IPS-18c (cell line): ENCODE measurements around the gene TBCC.
"Not testable (repeated sequence)": the region's sequence is repeated elsewhere in the genome, so short reads cannot be mapped to it uniquely, and the experiment has no call there.

ENCODE experiments used
- H3K4me3 ChIP-seq: 2 replicates; pipeline ENCODE4 v1.7.0; 2013; ENCODE audit warnings: low read depth, mild to moderate bottlenecking, low read length, moderate library complexity; ENCODE audit not compliant: insufficient read depth
- H3K9me3 ChIP-seq: one replicate; pipeline ENCODE4 v1.6.1; 2013; ENCODE audit warnings: mild to moderate bottlenecking, low read length, moderate library complexity; ENCODE audit not compliant: control insufficient read depth, insufficient read depth

The TBCC gene

DNA sequence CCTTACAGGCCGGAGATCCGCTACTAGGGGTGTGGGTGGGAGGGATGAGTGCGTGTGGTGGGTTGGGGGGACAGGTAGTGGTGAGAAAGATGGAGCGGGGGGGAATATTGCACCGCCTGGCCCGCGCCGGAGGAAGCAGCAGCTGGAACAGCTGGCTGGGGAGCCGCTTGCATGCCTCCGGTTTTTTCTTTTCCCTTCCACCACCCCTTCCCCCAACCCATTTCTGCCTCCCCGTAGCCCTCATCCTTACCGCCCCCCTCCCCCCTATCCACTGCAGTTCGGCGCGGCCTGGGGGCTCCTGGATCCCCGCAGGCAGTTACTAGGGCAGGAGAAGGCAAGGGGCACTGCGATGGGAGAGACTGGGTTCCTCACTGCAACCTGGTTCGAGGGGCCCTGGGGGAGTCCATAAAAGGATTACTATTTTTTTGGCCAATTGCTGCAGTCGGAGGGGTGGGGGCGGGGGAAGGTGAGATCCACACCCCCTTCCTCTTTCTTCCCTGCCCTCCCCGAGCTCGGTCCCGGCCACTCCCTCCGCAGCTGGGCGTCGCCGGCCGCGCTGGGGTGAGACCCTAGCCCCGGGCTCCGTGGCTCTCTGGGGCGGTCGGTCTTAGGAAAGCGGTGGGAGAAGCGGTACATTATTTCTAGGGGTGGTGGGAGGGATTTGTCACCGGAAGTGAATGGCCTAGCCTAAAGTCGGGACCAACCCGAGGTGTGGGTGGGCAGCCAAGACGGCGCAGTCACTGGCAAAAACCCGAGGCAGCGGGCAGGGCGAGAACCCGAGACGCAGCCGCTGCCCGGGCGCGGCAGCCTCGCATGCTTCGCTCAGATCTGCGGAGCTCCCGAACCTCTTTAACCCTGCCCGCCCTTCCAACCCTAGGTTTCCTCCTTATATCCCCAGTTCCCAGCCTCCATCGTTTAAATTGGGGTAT lies 824 bp upstream of the TBCC start:
- no peaks in the 10 kb centered on the region for H3K9me3 ChIP-seq
- H3K4me3 ChIP-seq: peak overlapping the region; percentile 77

DNA sequence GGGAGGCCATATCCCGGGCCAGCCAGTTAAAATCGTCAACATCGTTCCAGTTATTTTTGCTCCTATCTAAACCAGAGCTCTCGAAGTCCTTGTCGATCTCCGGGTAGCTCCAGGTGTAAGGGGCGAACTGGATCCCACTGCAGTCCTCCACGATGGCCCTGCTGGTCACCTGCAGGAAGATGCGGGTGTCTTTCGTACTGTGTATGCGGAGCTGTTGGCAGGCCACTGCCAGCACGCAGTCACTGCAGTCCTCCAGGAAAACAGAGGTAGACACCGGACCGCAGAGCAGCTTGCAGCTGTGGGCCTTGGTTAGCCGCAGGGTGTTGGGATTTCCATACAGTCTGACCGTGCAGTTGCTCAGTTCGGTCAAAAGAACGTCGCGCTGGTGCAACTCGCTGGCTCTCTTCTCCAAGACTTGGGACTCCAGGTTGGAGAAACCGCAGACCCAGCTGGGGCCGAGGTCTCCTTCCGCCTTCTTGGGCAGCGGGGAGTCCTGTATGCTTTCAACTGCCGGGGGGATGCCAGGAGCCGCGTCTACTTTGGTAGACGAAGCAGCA lies 742 bp downstream of the TBCC start:
- peak overlapping the region; percentile 88 for H3K4me3 ChIP-seq
- no peaks in the 10 kb centered on the region for H3K9me3 ChIP-seq

DNA sequence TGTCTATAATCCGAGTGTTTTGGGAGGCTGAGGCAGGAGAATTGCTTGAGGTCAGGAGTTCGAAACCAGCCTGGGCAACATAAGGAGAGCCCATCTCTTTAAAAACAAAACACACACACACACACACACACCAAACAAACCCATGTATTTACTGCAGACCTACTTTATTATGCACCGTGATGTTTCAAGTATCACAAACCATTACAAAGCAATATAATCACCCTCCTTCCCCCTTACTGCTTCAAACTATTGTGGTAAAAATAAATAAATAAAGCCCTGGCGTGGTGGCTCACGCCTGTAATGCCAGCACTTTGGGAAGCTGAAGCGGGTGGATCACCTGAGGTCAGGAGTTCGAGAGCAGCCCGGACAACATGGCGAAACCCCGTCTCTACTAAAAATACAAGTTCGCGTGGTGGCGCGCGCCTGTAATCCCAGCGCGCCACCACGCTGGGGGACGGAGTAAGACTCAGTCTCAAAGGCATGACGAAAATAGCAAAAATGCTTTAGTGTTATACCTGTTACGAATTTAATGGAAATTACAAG lies 1.5 kb downstream of the TBCC start:
- no peaks in the 10 kb centered on the region for H3K9me3 ChIP-seq
- H3K4me3 ChIP-seq: peak overlapping the region; percentile 88

DNA sequence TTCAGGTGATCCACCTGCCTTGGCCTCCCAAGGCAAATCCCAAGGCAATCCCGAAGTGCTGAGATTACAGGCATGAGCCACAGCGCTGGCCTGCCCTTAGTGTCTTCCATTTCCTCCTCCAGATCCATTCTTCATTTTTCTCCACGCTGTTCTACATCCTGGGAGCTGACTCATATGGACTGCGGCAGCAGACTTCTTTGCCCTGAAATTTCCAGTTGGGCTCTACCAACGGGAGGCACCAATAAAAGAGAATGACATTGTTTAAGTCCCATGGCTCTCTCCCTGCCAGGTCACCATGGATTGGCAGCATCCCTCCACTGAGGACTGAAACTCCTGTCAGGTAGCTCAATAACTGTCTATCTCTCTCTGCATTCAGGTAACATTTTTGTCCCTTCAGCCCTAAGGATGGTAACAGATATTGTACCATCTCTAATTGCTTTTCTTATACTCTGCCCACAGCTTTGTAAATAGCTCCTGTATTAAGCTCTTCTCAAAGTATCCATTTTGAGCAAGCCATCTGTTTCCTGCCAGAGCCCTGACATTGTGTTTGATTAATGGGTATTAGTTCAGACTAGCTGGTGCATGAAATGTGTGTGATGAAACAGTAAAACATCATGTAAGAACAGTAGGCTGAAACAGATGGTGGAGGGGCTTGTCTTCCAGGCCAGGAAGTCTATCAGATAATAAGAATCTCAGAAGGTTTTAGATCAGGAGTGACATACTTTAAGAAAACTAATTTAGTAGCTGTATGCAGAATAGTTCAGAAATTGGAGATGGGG lies 3.6 kb downstream of the TBCC start:
- H3K4me3 ChIP-seq: no peak overlapping the region

DNA sequence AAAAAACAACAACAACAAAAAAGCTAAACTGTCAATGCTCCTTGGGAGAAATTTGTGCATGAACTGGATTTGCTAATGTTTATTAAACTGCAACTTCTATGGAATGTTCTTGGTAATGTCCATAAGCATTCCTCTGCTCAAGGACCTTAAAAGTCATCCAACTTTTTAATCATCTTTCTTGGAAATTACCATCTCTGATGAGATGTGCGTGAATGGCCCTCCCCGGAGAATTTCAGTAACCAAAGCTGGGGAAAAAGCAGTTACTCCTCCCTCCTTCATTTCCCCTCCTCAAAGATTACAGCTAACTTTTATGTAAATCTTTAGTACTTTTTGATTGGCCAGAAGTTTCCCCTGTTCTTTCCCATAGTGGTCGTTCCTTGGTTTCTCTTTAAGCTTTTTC lies 5.2 kb downstream of the TBCC start:
- no peak overlapping the region for H3K4me3 ChIP-seq
- no peaks in the 10 kb centered on the region for H3K9me3 ChIP-seq

More for the DNA sequence above, 3.6 kb downstream of the TBCC start:
- H3K9me3 ChIP-seq: no peaks in the 10 kb centered on the region

DNA sequence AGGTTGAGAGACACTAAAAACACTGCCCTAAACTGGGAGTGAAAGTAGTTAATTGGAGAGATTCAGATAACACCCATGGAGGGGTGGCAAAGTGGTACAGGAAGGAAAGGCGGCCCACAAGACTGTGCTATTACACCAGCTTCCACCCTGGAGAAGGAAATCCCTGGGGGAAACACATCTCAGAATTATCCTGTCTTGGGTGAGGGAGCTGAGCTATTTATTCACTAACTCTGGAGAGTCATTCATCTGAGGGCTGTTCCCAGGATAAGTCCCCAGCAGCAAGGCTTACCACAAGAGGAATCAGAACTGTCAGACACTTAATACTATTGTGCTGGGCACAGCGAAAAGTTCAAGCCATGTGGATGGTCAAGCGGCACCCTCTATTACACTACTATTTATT lies 9.9 kb downstream of the TBCC start:
- Histone ChIP-seq H3K9me3 (peaks cover 5% of the 10 kb centered on the region), H3K4me3 (no peak overlapping the region)

DNA sequence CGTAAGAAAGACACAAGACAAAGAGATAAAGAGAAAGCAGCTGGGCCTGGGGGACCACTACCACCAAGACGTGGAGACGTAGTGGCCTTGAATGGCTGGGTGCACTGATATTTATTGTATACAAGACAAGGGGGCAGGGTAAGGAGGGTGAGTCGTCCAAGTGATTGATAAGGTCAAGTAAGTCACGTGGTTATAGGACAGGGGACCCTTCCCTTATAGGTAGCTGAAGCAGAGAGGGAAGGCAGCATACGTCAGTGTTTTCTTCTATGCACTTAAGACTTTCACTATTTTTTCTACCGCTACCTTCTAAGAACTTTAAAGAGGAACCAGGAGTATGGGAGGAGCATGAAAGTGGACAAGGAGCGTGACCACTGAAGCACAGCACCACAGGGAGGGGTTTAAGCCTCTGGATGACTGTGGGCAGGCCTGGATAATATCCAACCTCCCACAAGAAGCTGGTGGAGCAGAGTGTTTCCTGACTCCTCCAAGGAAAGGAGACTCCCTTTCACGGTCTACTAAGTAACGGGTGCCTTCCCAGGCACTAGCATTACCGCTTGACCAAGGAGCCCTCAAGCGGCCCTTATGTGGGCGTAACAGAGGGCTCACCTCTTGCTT lies 11.9 kb downstream of the TBCC start:
- H3K9me3 ChIP-seq, H3K4me3 ChIP-seq: not testable (repeated sequence)

DNA sequence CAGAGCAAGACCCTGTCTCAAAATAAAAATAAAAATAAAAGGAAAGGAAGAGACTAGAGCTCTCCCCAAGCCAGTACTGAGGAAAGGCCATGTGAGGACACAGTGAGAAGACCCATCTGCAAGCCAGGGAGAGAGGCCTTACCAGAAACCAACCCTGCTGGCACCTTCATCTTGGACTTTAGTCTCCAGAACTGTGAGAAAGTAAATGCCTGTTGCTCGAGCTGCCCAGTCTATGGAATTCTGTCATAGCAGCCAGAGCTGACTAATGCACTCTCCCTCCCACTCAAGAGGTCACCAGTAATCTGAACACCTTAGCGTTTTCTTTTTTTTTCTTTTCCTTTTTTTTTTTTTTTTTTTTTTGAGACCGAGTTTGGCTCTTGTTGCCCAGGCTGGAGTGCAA lies 16.2 kb downstream of the TBCC start:
- peaks cover 5% of the 10 kb centered on the region for H3K9me3 ChIP-seq
- H3K4me3 ChIP-seq: no peak overlapping the region

DNA sequence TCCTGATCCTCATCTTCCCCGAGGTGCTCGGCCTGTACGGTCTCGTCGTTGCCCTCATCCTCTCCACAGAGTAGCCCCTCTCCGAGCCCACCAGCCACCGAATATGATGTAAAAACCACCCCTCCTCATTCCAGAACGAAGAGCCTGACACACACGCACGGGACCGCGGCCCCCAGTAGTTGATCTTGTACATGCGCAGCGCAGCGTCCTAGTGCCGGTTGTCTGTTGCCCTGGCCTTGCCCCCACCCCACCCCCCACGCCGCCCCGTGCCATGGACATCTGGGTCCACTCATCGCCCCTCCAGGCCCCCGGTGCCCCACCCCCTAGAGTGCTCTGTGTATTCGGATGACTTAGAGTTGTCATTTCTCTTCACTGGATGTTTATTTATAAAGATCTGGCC lies 18.3 kb downstream of the TBCC start:
- Histone ChIP-seq H3K4me3 (no peak overlapping the region), H3K9me3 (peaks cover 5% of the 10 kb centered on the region)

DNA sequence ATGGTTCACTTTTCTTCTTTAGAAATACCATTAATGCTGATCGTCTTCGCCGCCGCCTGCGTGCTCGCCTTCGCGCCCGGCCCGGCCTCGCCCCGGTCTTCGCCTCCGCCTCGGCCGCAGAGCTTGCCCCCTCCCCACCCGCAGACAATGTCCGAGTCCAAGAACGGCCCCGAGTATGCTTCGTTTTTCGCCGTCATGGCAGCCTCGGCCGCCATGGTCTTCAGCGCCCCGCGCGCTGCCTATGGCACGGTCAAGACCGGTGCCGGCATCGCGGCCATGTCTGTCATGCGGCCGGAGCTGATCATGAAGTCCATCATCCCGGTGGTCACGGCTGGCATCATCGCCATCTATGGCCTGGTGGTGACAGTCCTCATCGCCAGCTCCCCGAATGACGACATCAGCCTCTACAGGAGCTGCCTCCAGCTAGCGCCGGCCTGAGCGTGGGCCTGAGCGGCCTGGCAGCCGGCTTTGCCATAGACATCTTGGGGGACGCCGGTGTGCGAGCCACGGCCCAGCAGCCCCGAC lies 18.8 kb downstream of the TBCC start:
- H3K4me3 ChIP-seq: no peak overlapping the region

DNA sequence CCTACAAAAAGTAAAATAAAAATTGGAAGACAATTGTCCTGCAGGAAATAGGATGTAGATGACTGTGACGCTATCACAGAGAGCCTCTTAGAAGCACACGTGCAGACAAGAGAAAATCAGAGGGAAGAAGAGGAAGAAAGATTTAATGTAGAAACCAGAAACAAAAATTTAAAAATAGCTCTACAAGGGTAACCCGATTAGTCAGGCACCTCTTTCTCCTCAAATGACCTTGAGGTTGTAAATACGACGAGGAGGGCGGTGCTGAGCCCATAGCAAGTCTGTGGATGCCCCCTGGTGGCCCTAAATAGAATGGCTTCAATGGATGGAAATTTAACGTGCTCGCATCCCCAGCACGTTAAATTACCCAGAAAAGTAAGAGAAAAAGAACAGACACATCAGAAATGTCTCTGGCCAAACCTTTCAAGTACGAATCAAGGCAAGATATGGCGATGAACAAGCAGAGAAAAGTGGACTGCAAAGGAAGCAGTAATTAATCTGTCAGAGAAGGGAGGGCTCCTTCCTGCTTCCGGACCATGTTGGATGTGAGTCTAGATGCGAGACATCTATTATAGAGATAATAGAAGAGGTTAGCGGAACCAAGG lies 19.3 kb downstream of the TBCC start:
- H3K9me3 ChIP-seq: no peaks in the 10 kb centered on the region
- H3K4me3 ChIP-seq: no peak overlapping the region

More for the DNA sequence above, 18.8 kb downstream of the TBCC start:
- H3K9me3 ChIP-seq: peaks cover 4% of the 10 kb centered on the region

DNA sequence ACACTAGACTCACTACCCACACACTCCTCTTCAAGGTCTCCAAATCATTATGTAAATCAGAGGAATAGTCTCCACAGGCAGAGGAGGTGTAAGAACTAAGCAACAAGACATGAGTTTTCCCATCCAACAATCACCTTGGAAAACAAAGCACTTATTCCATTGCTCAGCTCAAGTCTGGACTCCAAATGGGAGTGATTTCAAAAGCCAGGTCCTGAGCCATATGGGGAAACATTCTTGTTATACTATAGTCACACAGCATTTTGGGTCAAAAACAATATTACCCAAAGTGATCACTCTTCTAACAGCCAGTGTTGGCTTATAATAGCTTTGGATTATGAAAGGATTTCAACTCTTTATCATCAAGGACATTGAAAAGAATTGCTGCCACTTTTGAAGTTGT lies 19.9 kb downstream of the TBCC start:
- H3K4me3 ChIP-seq: no peak overlapping the region
- no peaks in the 10 kb centered on the region for H3K9me3 ChIP-seq

DNA sequence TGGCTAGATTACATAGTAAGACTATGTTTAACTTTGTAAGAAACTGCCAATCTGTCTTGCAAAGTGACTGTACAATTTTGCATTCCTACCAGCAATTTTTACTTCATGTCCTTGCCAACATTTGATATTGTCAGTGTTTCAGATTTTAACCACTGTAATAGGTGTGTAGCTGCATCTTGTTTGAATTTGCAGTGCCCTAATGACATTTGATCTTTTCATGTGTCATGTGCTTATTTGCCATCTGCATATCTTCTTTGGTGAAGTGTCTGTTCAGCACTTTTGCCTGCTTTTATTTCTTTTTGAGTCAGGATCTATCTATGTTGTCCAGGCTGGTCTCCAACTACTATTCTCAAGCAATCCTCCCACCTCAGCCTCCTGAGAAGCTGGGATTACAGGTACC lies 21.1 kb downstream of the TBCC start:
- no peaks in the 10 kb centered on the region for H3K9me3 ChIP-seq

DNA sequence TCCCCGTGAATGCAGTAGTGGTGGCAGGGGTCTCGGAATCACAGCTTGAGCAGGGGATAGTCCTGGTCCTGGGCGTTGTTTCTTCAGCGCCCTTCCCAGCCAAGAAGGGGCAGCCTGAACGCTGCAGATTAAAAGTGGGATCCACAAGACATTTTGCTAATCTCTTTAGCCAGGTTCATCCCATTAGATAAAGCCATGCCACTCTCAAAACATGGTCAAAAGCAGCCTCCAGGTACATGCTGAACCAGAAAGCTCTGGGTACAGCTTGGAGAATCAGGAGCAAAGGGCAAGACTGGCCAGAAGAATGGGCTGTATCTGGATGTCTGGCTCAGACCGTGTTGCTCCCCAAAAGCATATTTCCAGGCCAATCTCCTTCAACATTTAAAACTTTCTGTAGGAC lies 23.4 kb downstream of the TBCC start, which contains the start of gene PRPH2:
Gene PRPH2, minus strand, starts transcription at position 101 of the 400 bp plus-strand sequence. CDS start 263 bp downstream, outside the sequence.
- H3K4me3 ChIP-seq: no peak within 1 kb of the TSS
- no peaks in the 10 kb centered on the region for H3K9me3 ChIP-seq

More for the DNA sequence above, 21.1 kb downstream of the TBCC start:
- no peak overlapping the region for H3K4me3 ChIP-seq

DNA sequence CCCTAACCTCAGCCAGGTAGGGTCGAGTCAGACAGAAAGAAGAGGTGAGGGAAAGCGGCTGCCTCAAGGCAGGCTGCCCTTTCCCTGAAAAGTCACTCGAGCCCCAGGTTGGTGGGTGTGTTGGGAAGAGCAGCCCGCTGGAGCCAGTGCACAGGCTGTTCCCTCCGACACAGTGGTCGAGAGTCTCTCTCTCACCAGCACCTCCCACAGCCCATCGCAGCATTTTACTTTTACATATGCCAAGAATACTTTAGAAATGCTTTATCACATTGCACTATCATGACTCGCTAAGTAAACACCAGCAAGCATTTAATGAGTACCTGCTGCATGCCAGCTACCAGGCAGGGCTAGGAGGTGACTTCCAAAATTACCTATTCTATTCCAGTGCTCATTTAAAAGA lies 25.2 kb downstream of the TBCC start:
- Histone ChIP-seq H3K4me3 (no peak overlapping the region), H3K9me3 (no peaks in the 10 kb centered on the region)

DNA sequence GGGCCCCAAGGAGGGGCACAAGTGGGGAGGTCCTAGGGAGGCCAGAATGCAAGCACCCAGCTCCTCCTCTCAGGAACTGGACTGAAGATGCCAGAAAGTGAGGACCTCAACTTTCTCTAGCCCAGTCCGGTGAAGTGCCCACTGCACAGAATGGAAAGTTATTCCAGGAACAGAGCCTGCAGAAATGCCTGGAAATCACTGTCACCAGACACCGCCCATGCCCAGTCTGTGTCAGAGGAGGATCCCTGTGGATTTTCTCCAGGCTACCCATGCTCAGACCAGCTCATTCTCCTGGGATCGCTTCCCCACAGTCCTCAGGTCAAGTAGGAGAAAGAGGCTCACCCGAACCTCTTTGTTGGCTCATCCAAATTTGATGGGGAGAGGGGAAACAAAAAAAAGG lies 30.0 kb downstream of the TBCC start:
- H3K4me3 ChIP-seq: no peak overlapping the region
- H3K9me3 ChIP-seq: peaks cover 2% of the 10 kb centered on the region
